Measurements from ENCODE around the gene UTF1. TPM values are rescaled to one million over a fixed set of nuclear protein-coding genes. Genes with fewer than 3 reads are reported as not detected.

Gene UTF1
- total RNA-seq, 1 donor from 2014 or later, result not detected

GRCh38 chr10:133202778-133203651, 27.0 kb upstream of the UTF1 start:
- TF ChIP-seq, protein P1, sequence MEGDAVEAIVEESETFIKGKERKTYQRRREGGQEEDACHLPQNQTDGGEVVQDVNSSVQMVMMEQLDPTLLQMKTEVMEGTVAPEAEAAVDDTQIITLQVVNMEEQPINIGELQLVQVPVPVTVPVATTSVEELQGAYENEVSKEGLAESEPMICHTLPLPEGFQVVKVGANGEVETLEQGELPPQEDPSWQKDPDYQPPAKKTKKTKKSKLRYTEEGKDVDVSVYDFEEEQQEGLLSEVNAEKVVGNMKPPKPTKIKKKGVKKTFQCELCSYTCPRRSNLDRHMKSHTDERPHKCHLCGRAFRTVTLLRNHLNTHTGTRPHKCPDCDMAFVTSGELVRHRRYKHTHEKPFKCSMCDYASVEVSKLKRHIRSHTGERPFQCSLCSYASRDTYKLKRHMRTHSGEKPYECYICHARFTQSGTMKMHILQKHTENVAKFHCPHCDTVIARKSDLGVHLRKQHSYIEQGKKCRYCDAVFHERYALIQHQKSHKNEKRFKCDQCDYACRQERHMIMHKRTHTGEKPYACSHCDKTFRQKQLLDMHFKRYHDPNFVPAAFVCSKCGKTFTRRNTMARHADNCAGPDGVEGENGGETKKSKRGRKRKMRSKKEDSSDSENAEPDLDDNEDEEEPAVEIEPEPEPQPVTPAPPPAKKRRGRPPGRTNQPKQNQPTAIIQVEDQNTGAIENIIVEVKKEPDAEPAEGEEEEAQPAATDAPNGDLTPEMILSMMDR (IDR thresholded peaks at IDR 0.05), result no peak
- POLR2A ChIA-PET, result interaction anchor here (0.6 kb wide), 1 partner anchor 886 kb away, joined by 5 read pairs; no protein-coding TSS in a partner anchor
- H3K9me3 Mint-ChIP-seq, result no peaks in the 10 kb centered on the region
- H3K27me3 Mint-ChIP-seq, result no peaks in the 10 kb centered on the region
- H3K27ac Mint-ChIP-seq, result no peak overlapping the region
- DNase-seq (no peak), ATAC-seq (ENCODE audit: low read depth) (no peak)
- H3K4me3 Mint-ChIP-seq, result no peak overlapping the region
- CTCF ChIA-PET, result no interaction called here
- H3K36me3 Mint-ChIP-seq (ENCODE audit: low read depth), result no peaks in the 10 kb centered on the region
- no peaks in the 10 kb centered on the region for H3K4me1 Mint-ChIP-seq
- intact Hi-C loops (cut with micrococcal nuclease), result no loop called here

GRCh38 chr10:133203652-133204195, 26.3 kb upstream of the UTF1 start:
- TF ChIP-seq, protein P1 (IDR thresholded peaks at IDR 0.05), result no peak
- H3K4me3 Mint-ChIP-seq, result no peak overlapping the region
- no peak for ATAC-seq (ENCODE audit: low read depth)
- ChIA-PET CTCF (no interaction called here), POLR2A (no interaction called here)
- no peaks in the 10 kb centered on the region for H3K4me1 Mint-ChIP-seq
- intact Hi-C loops (cut with micrococcal nuclease), result no loop called here
- no peaks in the 10 kb centered on the region for H3K27me3 Mint-ChIP-seq
- H3K36me3 Mint-ChIP-seq (ENCODE audit: low read depth), result no peaks in the 10 kb centered on the region
- DNase-seq, result no peak
- H3K9me3 Mint-ChIP-seq, result no peaks in the 10 kb centered on the region
- H3K27ac Mint-ChIP-seq, result no peak overlapping the region

- Mint-ChIP-seq H3K27me3 (no peaks in the 10 kb centered on the region), H3K36me3 (ENCODE audit: low read depth) (no peaks in the 10 kb centered on the region), H3K27ac (no peak overlapping the region), H3K4me3 (no peak overlapping the region), H3K4me1 (no peaks in the 10 kb centered on the region), H3K9me3 (no peaks in the 10 kb centered on the region)
- ChIA-PET POLR2A (no interaction called here), CTCF (no interaction called here)
- TF ChIP-seq, protein P1 (IDR thresholded peaks at IDR 0.05), result no peak
- intact Hi-C loops (cut with micrococcal nuclease), result no loop called here
- DNase-seq (no peak), ATAC-seq (ENCODE audit: low read depth) (no peak)
Measured at GRCh38 chr10:133204226-133205015, 25.6 kb upstream of the UTF1 start.

GRCh38 chr10:133205146-133205545, 24.9 kb upstream of the UTF1 start:
- ChIA-PET CTCF (no interaction called here), POLR2A (no interaction called here)
- Mint-ChIP-seq H3K36me3 (ENCODE audit: low read depth) (no peaks in the 10 kb centered on the region), H3K9me3 (no peaks in the 10 kb centered on the region), H3K4me3 (no peak overlapping the region), H3K27me3 (no peaks in the 10 kb centered on the region), H3K4me1 (no peaks in the 10 kb centered on the region), H3K27ac (no peak overlapping the region)
- TF ChIP-seq, protein P1 (IDR thresholded peaks at IDR 0.05), result no peak
- ATAC-seq (ENCODE audit: low read depth) (no peak), DNase-seq (no peak)
- intact Hi-C loops (cut with micrococcal nuclease), result no loop called here

Data from activated B cell treated with CpG ODN at 0.5 μM for 24 hours (primary cell).